HG02642 (cell line): ENCODE data around the gene L1CAM.

Source experiments
- ATAC-seq: cut with Tn5 transposase; IDR thresholded peaks from one replicate; pipeline ENCODE4 v1.9.1; 2021; ENCODE audit warnings: mild to moderate bottlenecking; ENCODE audit not compliant: unreplicated experiment, poor library complexity

The L1CAM gene

GRCh38 chrX:153881281-153881680 is 4.7 kb downstream of the L1CAM start:
- no peak for ATAC-seq

- ATAC-seq: no peak
These were observed 5.5 kb downstream of the L1CAM start for GRCh38 chrX:153880440-153880815.

GRCh38 chrX:153879741-153880439 is 6.1 kb downstream of the L1CAM start:
- ATAC-seq: no peak

GRCh38 chrX:153878969-153879653 is 6.9 kb downstream of the L1CAM start:
- no peak for ATAC-seq

GRCh38 chrX:153878345-153878744 is 7.6 kb downstream of the L1CAM start:
- ATAC-seq: no peak

- no peak for ATAC-seq
These were observed 8.3 kb downstream of the L1CAM start for GRCh38 chrX:153877571-153878261.

GRCh38 chrX:153876112-153876491 is 9.9 kb downstream of the L1CAM start:
- no peak for ATAC-seq

GRCh38 chrX:153875391-153876111 is 10.4 kb downstream of the L1CAM start:
- no peak for ATAC-seq

GRCh38 chrX:153874366-153875125 is 11.4 kb downstream of the L1CAM start:
- no peak for ATAC-seq

- ATAC-seq: no peak
These were observed 11.9 kb downstream of the L1CAM start for GRCh38 chrX:153874085-153874365.

- no peak for ATAC-seq
These were observed 12.5 kb downstream of the L1CAM start for GRCh38 chrX:153873282-153874084.

GRCh38 chrX:153871946-153872878 is 13.8 kb downstream of the L1CAM start:
- ATAC-seq: no peak

- ATAC-seq: no peak
These were observed 14.5 kb downstream of the L1CAM start for GRCh38 chrX:153871451-153871850.

GRCh38 chrX:153870791-153871360 is 15.1 kb downstream of the L1CAM start:
- no peak for ATAC-seq

- ATAC-seq: no peak
These were observed 15.7 kb downstream of the L1CAM start for GRCh38 chrX:153870288-153870690.

- ATAC-seq: no peak
These were observed 16.3 kb downstream of the L1CAM start for GRCh38 chrX:153869473-153870287.
